CD4-positive, alpha-beta memory T cell (primary cell): ENCODE measurements around the gene MRPS7. TPM values are rescaled to one million over a fixed set of nuclear protein-coding genes. Genes with fewer than 3 reads are reported as not detected.

Experiments
- CTCF ChIA-PET: fragments of 350-600 bp; sonication (Branson Sonifier 250); formaldehyde crosslinking; loops from one replicate; lab custom pipeline; 2021; ENCODE audit warnings: inconsistent platforms; ENCODE audit not compliant: partially characterized antibody; lab: Charles Lee
- POLR2A ChIA-PET: fragments of 350-600 bp; sonication (Branson Sonifier 250); formaldehyde crosslinking; loops from one replicate; lab custom pipeline; 2021; ENCODE audit not compliant: partially characterized antibody; lab: Charles Lee
- DNase-seq, 5 donors: peaks; one replicate each; pipeline versions ENCODE4 v3.0.0 to v3.0.0-alpha.2; 2020 to 2022; ENCODE audit warnings: mixed read lengths in 1 of 5
- H3K27ac ChIP-seq: one replicate; pipeline ENCODE4 v1.7.0; 2013; ENCODE audit warnings: low read depth, low read length
- H3K27me3 ChIP-seq: 2 replicates; pipeline ENCODE4 v1.7.0; 2013; ENCODE audit warnings: mild to moderate bottlenecking, low read length, moderate library complexity; ENCODE audit not compliant: insufficient read depth
- H3K36me3 ChIP-seq: 2 replicates; pipeline ENCODE4 v1.7.0; 2013; ENCODE audit warnings: mild to moderate bottlenecking, low read length, moderate library complexity; ENCODE audit not compliant: insufficient read depth
- H3K4me1 ChIP-seq: 2 replicates; pipeline ENCODE4 v1.7.0; 2013; ENCODE audit warnings: mild to moderate bottlenecking, low read length, moderate library complexity; ENCODE audit not compliant: insufficient read depth
- H3K4me3 ChIP-seq, 2 donors: one replicate each; pipeline ENCODE4 v1.7.0; 2013; ENCODE audit warnings: low read length in 2 of 2, mild to moderate bottlenecking in 1 of 2
- H3K9me3 ChIP-seq, 2 donors: one replicate each; pipeline ENCODE4 v1.7.0; 2013; ENCODE audit warnings: low read length in 2 of 2, control low read depth in 1 of 2; ENCODE audit not compliant: control insufficient read depth in 1 of 2
- H3K27ac Mint-ChIP-seq, 7 donors: one replicate each; pipeline ENCODE4 v1.8.0; 2020 to 2021; ENCODE audit warnings: mixed read lengths in 7 of 7, mild to moderate bottlenecking in 6 of 7, inconsistent platforms in 3 of 7, moderate library complexity in 3 of 7
- H3K27me3 Mint-ChIP-seq, 2 donors: one replicate each; pipeline ENCODE4 v1.8.0; 2020 to 2021; ENCODE audit warnings: mixed read lengths in 2 of 2
- H3K36me3 Mint-ChIP-seq, 2 donors: one replicate each; pipeline ENCODE4 v1.8.0; 2020 to 2021; ENCODE audit warnings: mixed read lengths in 2 of 2, inconsistent platforms in 1 of 2, mild to moderate bottlenecking in 1 of 2
- H3K4me1 Mint-ChIP-seq, 4 donors: one replicate each; pipeline ENCODE4 v1.8.0; 2020 to 2021; ENCODE audit warnings: mixed read lengths in 4 of 4, mild to moderate bottlenecking in 1 of 4
- H3K4me3 Mint-ChIP-seq, 8 donors: one replicate each; pipeline ENCODE4 v1.8.0; 2020 to 2021; ENCODE audit warnings: mixed read lengths in 8 of 8, mild to moderate bottlenecking in 7 of 8, moderate library complexity in 6 of 8, inconsistent platforms in 3 of 8
- H3K9me3 Mint-ChIP-seq, 8 donors: one replicate each; pipeline ENCODE4 v1.8.0; 2020 to 2021; ENCODE audit warnings: mixed read lengths in 8 of 8, mild to moderate bottlenecking in 5 of 8, inconsistent platforms in 3 of 8, moderate library complexity in 1 of 8
- intact Hi-C: fragments of 100-400 bp; cut with micrococcal nuclease; formaldehyde crosslinking; loops from one replicate; pipeline ENCODE4 v1.15.1; 2023
- polyA plus RNA-seq, 2 donors: library from polyadenylated mRNA; unstranded; fragments of 300-500 nt; fragmentation: Illumina TruSeq; gene quantifications; one replicate each; pipeline ENCODE4 v1.2.3, GENCODE V29; 2021
- total RNA-seq, 2 experiments: library from RNA; stranded (reverse); gene quantifications; one replicate each; pipeline ENCODE4 v1.2.3, GENCODE V29; 2021

Gene MRPS7
- total and polyA plus RNA-seq, 4 experiments from 2014 or later: 34.1 to 150 (median 71.7) TPM

DNA sequence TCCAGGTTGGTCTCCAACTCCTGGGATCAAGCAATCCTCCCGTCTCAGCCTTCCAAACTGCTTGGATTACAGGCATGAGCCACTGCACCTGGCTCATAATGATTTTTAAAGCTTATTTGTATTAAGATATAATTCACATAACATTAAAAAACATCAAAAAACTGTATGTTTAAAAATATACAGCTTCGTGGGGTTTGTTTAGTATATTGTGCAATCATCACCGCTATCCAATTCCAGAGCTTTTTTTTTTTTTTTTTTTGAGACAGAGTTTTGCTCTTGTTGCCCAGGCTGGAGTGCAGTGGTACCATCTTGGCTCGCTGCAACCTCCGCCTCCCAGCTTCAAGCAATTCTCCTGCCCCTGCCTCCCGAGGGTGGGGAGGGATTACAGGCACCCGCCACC lies 38.6 kb downstream of the MRPS7 start:
- Mint-ChIP-seq H3K36me3 (no peaks in the 10 kb centered on the region), H3K9me3 (no peaks in the 10 kb centered on the region), H3K4me3 (no peak overlapping the region), H3K4me1 (peaks cover 2 to 12% (median 5%) of the 10 kb centered on the region in 4 donors), H3K27ac (no peak overlapping the region), H3K27me3 (no peaks in the 10 kb centered on the region)
- intact Hi-C loops: no loop called here
- Histone ChIP-seq H3K4me1 (no peaks in the 10 kb centered on the region), H3K27me3 (no peaks in the 10 kb centered on the region), H3K27ac (no peak overlapping the region), H3K36me3 (no peaks in the 10 kb centered on the region), H3K9me3 (no peaks in the 10 kb centered on the region), H3K4me3 (no peak overlapping the region)
- CTCF ChIA-PET: interaction anchor here (1.1 to 1.2 kb wide), 2 partner anchors 23 to 232 kb away, joined by 4 to 5 read pairs; no protein-coding TSS in a partner anchor
- POLR2A ChIA-PET: no interaction called here
- no peak for DNase-seq

- no peak overlapping the region for H3K4me3 ChIP-seq
- DNase-seq: no peak
- no peaks in the 10 kb centered on the region for H3K9me3 ChIP-seq
- Mint-ChIP-seq H3K27ac (peak overlapping the region in 1 of 7 donors; percentile 38), H3K4me1 (peaks cover 2 to 7% (median 4%) of the 10 kb centered on the region in 4 donors), H3K27me3 (no peaks in the 10 kb centered on the region), H3K9me3 (no peaks in the 10 kb centered on the region), H3K4me3 (no peak overlapping the region), H3K36me3 (no peaks in the 10 kb centered on the region)
- POLR2A ChIA-PET: interaction anchor here (1.7 kb wide), 1 partner anchor 12 kb away, joined by 5 read pairs; the partner anchor contains the start of gene SLC25A19
- intact Hi-C loops: no loop called here
- no peak overlapping the region for H3K27ac ChIP-seq
- no peaks in the 10 kb centered on the region for H3K27me3 ChIP-seq
- no peaks in the 10 kb centered on the region for H3K4me1 ChIP-seq
- no peaks in the 10 kb centered on the region for H3K36me3 ChIP-seq
- CTCF ChIA-PET: interaction anchor here (1.1 to 1.2 kb wide), 2 partner anchors 22 to 233 kb away, joined by 4 to 5 read pairs; no protein-coding TSS in a partner anchor
Observed at GRCh38 chr17:75301049-75301448, 39.4 kb downstream of the MRPS7 start.

DNA sequence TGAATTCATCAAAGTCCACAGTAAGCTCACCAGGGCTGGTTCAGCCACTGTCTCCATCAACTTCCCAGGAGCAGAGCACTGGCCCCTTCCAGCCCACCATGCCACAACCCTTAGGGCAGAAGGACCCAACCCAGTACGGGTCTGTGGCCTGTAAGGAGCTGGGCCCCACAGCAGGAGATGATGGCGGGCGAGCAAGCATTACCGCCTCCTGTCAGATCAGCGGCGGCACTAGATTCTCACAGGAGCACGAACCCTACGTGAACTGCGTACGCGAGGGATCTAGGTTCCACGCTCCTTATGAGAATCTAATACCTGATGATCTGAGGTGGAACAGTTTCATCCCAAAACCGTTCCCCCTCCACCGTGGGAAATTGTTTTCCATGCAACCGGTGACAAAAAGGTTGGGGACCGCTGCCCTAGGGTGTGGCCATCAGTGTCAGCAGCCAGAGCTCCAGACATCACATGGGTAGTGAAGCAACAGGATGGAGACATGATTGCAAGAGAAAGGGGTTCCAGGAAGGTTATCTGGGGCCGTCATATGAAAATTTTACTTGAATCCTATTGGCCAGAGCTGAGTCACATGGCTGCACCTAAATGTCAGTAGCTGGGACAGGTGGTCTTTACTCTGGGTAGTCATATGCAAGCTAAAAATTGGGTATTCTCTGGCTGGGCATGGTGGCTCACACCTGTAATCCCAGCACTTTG lies 40.0 kb downstream of the MRPS7 start:
- POLR2A ChIA-PET: interaction anchor here (1.7 kb wide), 1 partner anchor 12 kb away, joined by 5 read pairs; the partner anchor contains the start of gene SLC25A19
- H3K36me3 ChIP-seq: no peaks in the 10 kb centered on the region

GRCh38 chr17:75307957-75308731 lies 46.5 kb downstream of the MRPS7 start:
- Mint-ChIP-seq H3K4me3 (no peak overlapping the region), H3K9me3 (no peaks in the 10 kb centered on the region), H3K27me3 (no peaks in the 10 kb centered on the region), H3K4me1 (no peaks in the 10 kb centered on the region), H3K36me3 (no peaks in the 10 kb centered on the region), H3K27ac (peak overlapping the region in 2 of 7 donors; percentile 57 to 72)
- DNase-seq: no peak
- no peaks in the 10 kb centered on the region for H3K9me3 ChIP-seq
- POLR2A ChIA-PET: no interaction called here
- H3K36me3 ChIP-seq: no peaks in the 10 kb centered on the region
- H3K4me3 ChIP-seq: no peak overlapping the region
- H3K4me1 ChIP-seq: no peaks in the 10 kb centered on the region
- CTCF ChIA-PET: interaction anchor here (0.7 to 1.7 kb wide), 2 partner anchors 13 to 19 kb away, joined by 3 to 4 read pairs; partner anchors contain the start of gene SLC25A19
- intact Hi-C loops: no loop called here
- no peak overlapping the region for H3K27ac ChIP-seq
- H3K27me3 ChIP-seq: no peaks in the 10 kb centered on the region

More for the DNA sequence above, 40.0 kb downstream of the MRPS7 start:
- CTCF ChIA-PET: interaction anchor here (1.2 to 1.4 kb wide), 2 partner anchors 15 to 21 kb away, joined by 3 to 4 read pairs; no protein-coding TSS in a partner anchor
- no peaks in the 10 kb centered on the region for H3K36me3 Mint-ChIP-seq
- peaks cover 2 to 7% (median 4%) of the 10 kb centered on the region in 4 donors for H3K4me1 Mint-ChIP-seq
- H3K27ac ChIP-seq: no peak overlapping the region
- H3K4me3 Mint-ChIP-seq: no peak overlapping the region
- no peak overlapping the region for H3K4me3 ChIP-seq
- intact Hi-C loops: no loop called here
- H3K27me3 ChIP-seq: no peaks in the 10 kb centered on the region
- H3K27me3 Mint-ChIP-seq: no peaks in the 10 kb centered on the region
- no peak overlapping the region for H3K27ac Mint-ChIP-seq
- H3K9me3 Mint-ChIP-seq: no peaks in the 10 kb centered on the region
- no peaks in the 10 kb centered on the region for H3K4me1 ChIP-seq
- DNase-seq: no peak
- no peaks in the 10 kb centered on the region for H3K9me3 ChIP-seq

- peak overlapping the region in 1 of 7 donors; percentile 22 for H3K27ac Mint-ChIP-seq
- peaks cover 0 to 2% (median 0%) of the 10 kb centered on the region in 4 donors for H3K4me1 Mint-ChIP-seq
- no peak for DNase-seq
- H3K4me3 Mint-ChIP-seq: no peak overlapping the region
- no peaks in the 10 kb centered on the region for H3K36me3 Mint-ChIP-seq
- no peaks in the 10 kb centered on the region for H3K27me3 Mint-ChIP-seq
- Histone ChIP-seq H3K4me1 (no peaks in the 10 kb centered on the region), H3K4me3 (no peak overlapping the region), H3K27me3 (no peaks in the 10 kb centered on the region), H3K27ac (no peak overlapping the region), H3K36me3 (no peaks in the 10 kb centered on the region), H3K9me3 (no peaks in the 10 kb centered on the region)
- intact Hi-C loops: no loop called here
- CTCF ChIA-PET: interaction anchor here (0.7 kb wide), 1 partner anchor 13 kb away, joined by 3 read pairs; no protein-coding TSS in a partner anchor
- H3K9me3 Mint-ChIP-seq: no peaks in the 10 kb centered on the region
- POLR2A ChIA-PET: no interaction called here
Observed at GRCh38 chr17:75308732-75309629, 47.3 kb downstream of the MRPS7 start.

DNA sequence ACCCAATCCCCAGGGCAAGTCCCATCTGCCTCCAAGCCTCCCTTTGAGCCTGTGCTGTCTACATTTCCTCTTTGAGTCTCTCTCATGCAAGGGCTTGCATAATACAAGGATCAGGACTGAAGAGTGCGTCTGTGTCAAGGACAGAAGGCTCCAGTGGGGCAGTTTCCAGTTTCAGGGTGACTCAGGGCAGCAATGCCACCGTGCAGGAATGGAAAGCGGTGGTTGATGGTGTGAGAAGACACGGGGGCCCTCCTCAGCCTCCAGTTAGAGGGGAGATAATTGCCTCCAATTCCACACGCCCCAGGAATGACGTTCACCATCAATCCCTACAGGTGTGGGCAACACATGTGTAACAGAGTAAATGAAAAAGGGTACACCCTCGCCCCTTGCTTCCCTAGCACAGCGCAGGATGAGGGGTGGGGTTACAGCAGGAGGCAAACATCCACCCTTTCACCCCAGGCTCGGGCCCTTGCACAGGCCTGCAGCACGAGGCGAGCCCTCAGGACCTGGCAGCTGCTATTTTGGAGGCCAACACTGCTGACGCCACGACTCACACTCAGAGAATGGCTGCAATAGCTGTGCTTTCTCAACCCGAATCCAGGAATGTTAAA lies 52.4 kb downstream of the MRPS7 start:
- Histone ChIP-seq H3K27ac (no peak overlapping the region), H3K36me3 (peaks cover 13% of the 10 kb centered on the region), H3K4me3 (no peak overlapping the region), H3K9me3 (no peaks in the 10 kb centered on the region), H3K4me1 (no peaks in the 10 kb centered on the region), H3K27me3 (no peaks in the 10 kb centered on the region)
- Mint-ChIP-seq H3K27ac (peak overlapping the region in 2 of 7 donors; percentile 16 to 89), H3K4me1 (peaks cover 0 to 2% (median 0%) of the 10 kb centered on the region in 4 donors), H3K27me3 (no peaks in the 10 kb centered on the region), H3K9me3 (no peaks in the 10 kb centered on the region), H3K4me3 (no peak overlapping the region), H3K36me3 (peaks cover 11 to 13% of the 10 kb centered on the region in 2 donors)
- ChIA-PET POLR2A (interaction anchor here (0.7 kb wide), 1 partner anchor 187 kb away, joined by 3 read pairs; no protein-coding TSS in a partner anchor), CTCF (interaction anchor here (1.0 to 1.7 kb wide), 2 partner anchors 9 to 23 kb away, joined by 4 to 6 read pairs; no protein-coding TSS in a partner anchor)
- intact Hi-C loops: no loop called here
- DNase-seq: no peak
